Glutamatergic neuron (in vitro differentiated cells): ENCODE data around the gene CC2D1B. TPM values are rescaled to one million over a fixed set of nuclear protein-coding genes. Genes with fewer than 3 reads are reported as not detected.

Experiments used
- DNase-seq: peaks from one replicate; pipeline ENCODE4 v3.0.0; 2022
- H3K27ac Mint-ChIP-seq: one replicate; pipeline ENCODE4 v1.8.0; 2020; ENCODE audit warnings: mild to moderate bottlenecking, mixed read lengths, inconsistent platforms; ENCODE audit not compliant: unreplicated experiment
- H3K27me3 Mint-ChIP-seq: one replicate; pipeline ENCODE4 v1.8.0; 2020; ENCODE audit warnings: mild to moderate bottlenecking, moderate library complexity, mixed read lengths, inconsistent platforms; ENCODE audit not compliant: unreplicated experiment
- H3K36me3 Mint-ChIP-seq: one replicate; pipeline ENCODE4 v1.8.0; 2020; ENCODE audit warnings: mild to moderate bottlenecking, mixed read lengths, inconsistent platforms; ENCODE audit not compliant: unreplicated experiment
- H3K4me1 Mint-ChIP-seq: one replicate; pipeline ENCODE4 v1.8.0; 2020; ENCODE audit warnings: mild to moderate bottlenecking, low read depth, mixed read lengths, inconsistent platforms; ENCODE audit not compliant: unreplicated experiment
- H3K4me3 Mint-ChIP-seq: one replicate; pipeline ENCODE4 v1.8.0; 2020; ENCODE audit warnings: mild to moderate bottlenecking, mixed read lengths, inconsistent platforms; ENCODE audit not compliant: unreplicated experiment
- H3K9me3 Mint-ChIP-seq: one replicate; pipeline ENCODE4 v1.8.0; 2020; ENCODE audit warnings: mild to moderate bottlenecking, moderate library complexity, mixed read lengths, inconsistent platforms; ENCODE audit not compliant: unreplicated experiment
- CTCF ChIP-seq: fragments of 200-600 bp; sonication (generic); IDR thresholded peaks from one replicate; pipeline ENCODE4 v1.5.0; 2021; ENCODE audit not compliant: partially characterized antibody, unreplicated experiment
- total RNA-seq: library from RNA; stranded (reverse); fragmentation: NEBNext Ultra II Directional; extraction: Animal tissue kit (Norgen Biotek cat#: 25700); gene quantifications from one replicate; pipeline ENCODE4 v1.2.1, GENCODE V29; 2021; ENCODE audit not compliant: unreplicated experiment

Gene CC2D1B
- total RNA-seq, 1 donor from 2014 or later, result 54.9 TPM

- Mint-ChIP-seq H3K4me3 (no peak overlapping the region), H3K9me3 (peaks cover 2% of the 10 kb centered on the region), H3K36me3 (peaks cover 19% of the 10 kb centered on the region), H3K27ac (no peak overlapping the region), H3K27me3 (peaks cover 7% of the 10 kb centered on the region), H3K4me1 (no peaks in the 10 kb centered on the region)
- no peak for TF ChIP-seq CTCF
- no peak for DNase-seq
Measured at GRCh38 chr1:52355847-52356505, 10.0 kb downstream of the CC2D1B start.

GRCh38 chr1:52355436-52355835 lies 10.6 kb downstream of the CC2D1B start:
- peaks cover 2% of the 10 kb centered on the region for H3K9me3 Mint-ChIP-seq
- H3K27ac Mint-ChIP-seq, result no peak overlapping the region
- no peak for TF ChIP-seq CTCF
- H3K36me3 Mint-ChIP-seq, result peaks cover 19% of the 10 kb centered on the region
- H3K27me3 Mint-ChIP-seq, result peaks cover 7% of the 10 kb centered on the region
- H3K4me3 Mint-ChIP-seq, result no peak overlapping the region
- no peaks in the 10 kb centered on the region for H3K4me1 Mint-ChIP-seq
- no peak for DNase-seq

- Mint-ChIP-seq H3K4me3 (no peak overlapping the region), H3K4me1 (peaks cover 10% of the 10 kb centered on the region), H3K36me3 (peaks cover 19% of the 10 kb centered on the region), H3K27ac (no peak overlapping the region), H3K9me3 (peaks cover 8% of the 10 kb centered on the region), H3K27me3 (peaks cover 7% of the 10 kb centered on the region)
- no peak for DNase-seq
- no peak for TF ChIP-seq CTCF
Measured at GRCh38 chr1:52352690-52353089, 13.3 kb downstream of the CC2D1B start.

DNA sequence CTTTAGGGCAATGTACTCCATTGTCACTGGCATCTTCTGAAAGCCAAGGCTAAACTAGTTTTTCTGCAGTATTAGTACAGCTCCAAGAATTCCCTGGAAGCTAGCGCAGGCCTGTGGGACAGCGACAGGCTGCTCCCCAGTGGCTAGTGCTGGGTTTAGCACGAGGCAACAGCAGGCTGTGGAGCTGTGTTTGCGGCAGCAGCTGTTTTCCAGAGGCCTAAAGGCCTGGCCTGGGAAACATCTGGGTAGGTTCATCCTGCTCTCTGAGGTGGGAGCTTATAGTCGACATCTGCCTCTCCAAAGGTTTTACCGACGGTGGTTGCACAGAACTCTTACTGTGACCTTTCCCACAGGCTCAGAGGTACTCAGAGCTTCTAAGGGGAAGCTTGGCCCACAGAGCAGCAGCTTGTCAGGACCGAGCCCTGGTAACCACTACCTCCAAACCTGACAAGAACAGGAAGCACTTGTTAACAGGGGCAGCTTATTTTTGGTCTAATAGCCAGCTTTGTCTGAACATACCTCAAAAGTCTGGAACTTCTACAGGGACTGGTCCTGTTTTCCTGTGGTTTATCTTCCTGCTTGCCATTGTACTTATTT lies 17.2 kb downstream of the CC2D1B start:
- DNase-seq, result peak; percentile 68
- no peak overlapping the region for H3K4me3 Mint-ChIP-seq
- H3K27ac Mint-ChIP-seq, result peak overlapping the region; percentile 90

More for the DNA sequence above, 17.2 kb downstream of the CC2D1B start:
- H3K4me1 Mint-ChIP-seq, result peaks cover 10% of the 10 kb centered on the region
- H3K27me3 Mint-ChIP-seq, result peaks cover 2% of the 10 kb centered on the region
- no peak for TF ChIP-seq CTCF
- peaks cover 6% of the 10 kb centered on the region for H3K36me3 Mint-ChIP-seq
- peaks cover 5% of the 10 kb centered on the region for H3K9me3 Mint-ChIP-seq
